ENCODE data around the gene LHFPL6. TPM values are rescaled to one million over a fixed set of nuclear protein-coding genes. Genes with fewer than 3 reads are reported as not detected.

LHFPL6 gene
- total RNA-seq, 2 experiments from 2014 or later, result 2.6 TPM; not detected in 1

DNA sequence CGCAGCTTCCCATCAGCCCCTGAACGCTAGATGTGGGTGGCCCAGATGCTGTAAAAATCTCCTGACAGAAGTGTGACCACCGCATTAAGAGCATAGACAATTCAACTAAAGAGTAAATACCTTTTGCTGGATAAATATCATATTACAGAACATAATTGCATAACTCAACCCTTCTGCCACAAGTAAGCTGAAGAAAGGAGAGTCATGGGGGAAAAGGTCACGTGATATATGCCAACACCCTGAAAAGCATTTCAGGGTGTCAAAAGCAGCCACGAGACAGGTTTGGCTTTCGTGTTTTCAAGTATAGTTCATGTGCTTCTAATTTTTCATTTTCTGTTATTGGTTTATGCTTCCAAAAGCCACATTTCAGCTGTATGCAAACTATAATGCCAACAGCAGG is 71.3 kb downstream of the LHFPL6 start:
- no peaks in the 10 kb centered on the region for H3K9me3 Mint-ChIP-seq (ENCODE audit: low read depth)
- H3K27me3 Mint-ChIP-seq, result peaks cover 25% of the 10 kb centered on the region
- no peak overlapping the region for H3K4me3 Mint-ChIP-seq
- H3K27ac Mint-ChIP-seq, result no peak overlapping the region
- H3K4me1 Mint-ChIP-seq, result no peaks in the 10 kb centered on the region
- no peak for DNase-seq
- H3K36me3 Mint-ChIP-seq, result no peaks in the 10 kb centered on the region
- no peak for ATAC-seq
- CTCF ChIA-PET, result no interaction called here

DNA sequence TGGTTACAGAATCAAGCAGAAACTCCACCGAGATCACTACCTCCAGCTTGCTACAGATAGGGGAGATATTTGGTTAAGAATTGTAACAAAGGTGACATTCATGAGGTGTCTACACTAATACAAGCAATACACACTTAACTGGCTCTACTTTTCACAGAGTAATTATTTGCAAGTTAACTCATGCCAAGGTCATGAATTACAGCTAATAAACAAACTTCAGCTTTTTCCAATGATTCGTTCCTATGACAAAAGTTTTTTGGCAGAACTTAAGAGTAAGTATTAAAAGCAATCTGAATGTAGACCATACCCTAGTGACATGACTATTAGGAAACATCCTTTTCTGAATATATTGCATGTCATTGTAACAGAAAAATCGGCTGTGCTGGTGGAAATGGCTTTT is 72.1 kb downstream of the LHFPL6 start:
- Mint-ChIP-seq H3K36me3 (no peaks in the 10 kb centered on the region), H3K27me3 (peaks cover 26% of the 10 kb centered on the region), H3K9me3 (ENCODE audit: low read depth) (no peaks in the 10 kb centered on the region), H3K4me1 (no peaks in the 10 kb centered on the region), H3K4me3 (no peak overlapping the region), H3K27ac (no peak overlapping the region)
- DNase-seq (no peak), ATAC-seq (no peak)
- CTCF ChIA-PET, result no interaction called here

DNA sequence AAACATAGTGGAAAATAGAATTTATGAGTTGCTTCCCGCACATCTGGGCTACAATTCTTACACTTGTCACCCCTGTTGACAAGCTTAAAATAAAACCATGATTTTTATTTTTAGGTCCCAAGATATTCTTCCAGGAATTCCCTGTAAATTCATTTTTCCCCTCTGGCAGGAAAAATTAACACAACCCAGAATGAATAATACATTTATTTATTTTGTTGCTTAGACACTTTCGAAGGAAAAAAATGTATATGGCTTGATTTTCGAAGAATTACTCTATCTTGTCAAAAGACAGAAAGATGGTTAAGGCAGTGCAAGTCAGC is 74.4 kb downstream of the LHFPL6 start:
- CTCF ChIA-PET, result no interaction called here
- H3K4me3 Mint-ChIP-seq, result no peak overlapping the region
- peaks cover 26% of the 10 kb centered on the region for H3K27me3 Mint-ChIP-seq

DNA sequence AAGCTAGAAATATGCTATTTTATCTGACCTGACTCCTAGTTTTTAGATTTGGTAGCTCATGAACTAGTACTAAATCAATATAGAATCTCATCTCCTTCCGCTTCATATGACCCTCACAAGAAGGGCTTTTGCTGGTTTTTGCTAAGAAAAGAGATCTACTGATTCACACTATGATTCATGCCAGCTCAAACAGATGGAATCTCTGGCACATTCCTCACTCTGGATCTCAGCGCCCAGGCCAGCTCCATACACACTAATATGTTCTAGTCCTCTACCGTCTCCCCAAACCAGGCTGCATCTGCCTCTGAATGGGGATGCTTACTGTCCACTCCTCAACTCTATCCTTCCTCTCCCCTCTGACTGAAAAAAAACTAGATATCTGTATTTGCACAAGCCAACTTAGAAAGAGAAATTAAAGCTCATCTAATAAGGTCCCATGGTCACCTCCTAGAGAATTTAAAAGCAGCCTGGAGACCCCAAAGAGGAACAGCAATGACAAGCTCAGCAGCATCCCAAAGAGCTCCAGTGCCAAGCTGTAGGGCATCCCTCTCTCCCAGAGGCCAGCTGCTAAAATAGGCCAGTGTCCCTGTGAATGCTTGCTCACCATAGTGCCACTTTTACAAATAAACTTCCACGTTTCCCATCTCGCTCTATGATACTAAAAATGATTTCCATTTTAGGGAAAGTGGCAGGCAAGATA is 74.9 kb downstream of the LHFPL6 start:
- CTCF ChIA-PET, result interaction anchor here (0.6 kb wide), 1 partner anchor 16 kb away, joined by 3 read pairs; no protein-coding TSS in a partner anchor
- no peaks in the 10 kb centered on the region for H3K4me1 Mint-ChIP-seq
- DNase-seq, result no peak
- no peak for ATAC-seq
- peaks cover 25% of the 10 kb centered on the region for H3K27me3 Mint-ChIP-seq
- H3K4me3 Mint-ChIP-seq, result no peak overlapping the region
- H3K27ac Mint-ChIP-seq, result no peak overlapping the region
- H3K36me3 Mint-ChIP-seq, result no peaks in the 10 kb centered on the region
- no peaks in the 10 kb centered on the region for H3K9me3 Mint-ChIP-seq (ENCODE audit: low read depth)

More for the DNA sequence above, 74.4 kb downstream of the LHFPL6 start:
- no peaks in the 10 kb centered on the region for H3K36me3 Mint-ChIP-seq
- no peak overlapping the region for H3K27ac Mint-ChIP-seq
- DNase-seq (no peak), ATAC-seq (no peak)
- no peaks in the 10 kb centered on the region for H3K9me3 Mint-ChIP-seq (ENCODE audit: low read depth)
- no peaks in the 10 kb centered on the region for H3K4me1 Mint-ChIP-seq

DNA sequence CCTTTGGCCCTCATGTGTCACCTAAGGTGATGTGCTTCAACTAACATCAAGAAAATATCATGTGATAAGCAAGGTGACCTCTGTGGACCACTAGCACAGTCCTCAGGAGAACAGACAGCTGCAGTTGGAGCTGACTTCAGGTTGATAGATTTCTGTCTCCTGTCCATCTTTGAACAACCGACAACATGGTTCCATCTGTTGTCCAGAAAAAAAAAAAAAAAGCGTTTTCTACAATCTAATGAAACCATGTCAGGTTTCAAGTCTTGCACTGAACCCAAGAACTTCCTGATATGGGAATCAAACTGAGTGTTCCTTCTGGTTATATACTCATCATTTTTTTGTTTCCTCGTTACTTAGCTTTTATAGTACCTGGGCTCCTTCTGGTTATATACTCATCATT is 75.7 kb downstream of the LHFPL6 start:
- Mint-ChIP-seq H3K27me3 (peaks cover 22% of the 10 kb centered on the region), H3K4me1 (no peaks in the 10 kb centered on the region), H3K4me3 (no peak overlapping the region), H3K9me3 (ENCODE audit: low read depth) (no peaks in the 10 kb centered on the region), H3K27ac (no peak overlapping the region), H3K36me3 (no peaks in the 10 kb centered on the region)
- DNase-seq (no peak), ATAC-seq (no peak)
- CTCF ChIA-PET, result interaction anchor here (0.6 kb wide), 1 partner anchor 16 kb away, joined by 3 read pairs; no protein-coding TSS in a partner anchor

DNA sequence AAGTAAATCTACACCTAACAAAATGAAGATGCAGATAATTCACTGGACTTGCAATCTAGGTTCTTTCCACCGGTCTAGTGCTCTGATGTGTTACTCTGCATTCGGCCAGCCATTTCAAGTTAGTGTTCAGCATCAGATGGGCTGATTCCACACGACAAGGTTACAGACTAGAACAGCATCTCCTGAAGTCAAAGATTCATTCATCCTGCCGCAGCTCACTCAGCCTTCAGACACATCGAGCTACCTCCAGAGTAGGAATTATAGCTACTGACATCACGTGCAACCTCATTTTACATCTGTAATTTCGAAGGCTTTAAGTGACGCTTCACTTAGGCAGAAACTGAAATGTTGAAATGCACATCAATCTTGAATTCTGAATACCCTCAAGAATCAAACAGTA is 76.5 kb downstream of the LHFPL6 start:
- H3K4me3 Mint-ChIP-seq, result no peak overlapping the region
- H3K27me3 Mint-ChIP-seq, result peaks cover 18% of the 10 kb centered on the region
- no peaks in the 10 kb centered on the region for H3K9me3 Mint-ChIP-seq (ENCODE audit: low read depth)
- H3K27ac Mint-ChIP-seq, result no peak overlapping the region
- CTCF ChIA-PET, result no interaction called here
- no peaks in the 10 kb centered on the region for H3K36me3 Mint-ChIP-seq
- H3K4me1 Mint-ChIP-seq, result no peaks in the 10 kb centered on the region
- no peak for ATAC-seq
- DNase-seq, result no peak

DNA sequence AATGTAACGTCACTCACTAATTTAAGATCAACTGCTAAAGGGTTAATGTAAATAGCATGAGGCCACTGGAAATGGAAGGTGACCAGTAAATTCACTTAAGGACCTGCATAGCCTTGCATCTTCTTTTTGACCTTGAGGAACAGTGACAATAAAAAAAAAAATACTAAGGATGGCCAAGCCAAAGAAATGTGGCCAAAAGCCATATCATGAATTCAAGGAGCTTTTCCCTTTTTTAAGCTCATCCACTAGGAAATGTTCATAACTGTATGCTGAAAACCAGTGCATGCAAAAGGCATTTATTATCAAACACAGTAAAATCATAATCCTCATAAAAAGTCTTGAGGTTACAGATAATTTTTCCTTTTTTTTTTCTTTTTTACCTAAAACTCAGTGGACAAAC is 77.5 kb downstream of the LHFPL6 start:
- CTCF ChIA-PET, result no interaction called here
- peaks cover 14% of the 10 kb centered on the region for H3K27me3 Mint-ChIP-seq
- H3K27ac Mint-ChIP-seq, result no peak overlapping the region
- no peak for DNase-seq
- ATAC-seq, result no peak
- no peaks in the 10 kb centered on the region for H3K9me3 Mint-ChIP-seq (ENCODE audit: low read depth)
- H3K4me3 Mint-ChIP-seq, result no peak overlapping the region
- no peaks in the 10 kb centered on the region for H3K4me1 Mint-ChIP-seq
- H3K36me3 Mint-ChIP-seq, result no peaks in the 10 kb centered on the region

DNA sequence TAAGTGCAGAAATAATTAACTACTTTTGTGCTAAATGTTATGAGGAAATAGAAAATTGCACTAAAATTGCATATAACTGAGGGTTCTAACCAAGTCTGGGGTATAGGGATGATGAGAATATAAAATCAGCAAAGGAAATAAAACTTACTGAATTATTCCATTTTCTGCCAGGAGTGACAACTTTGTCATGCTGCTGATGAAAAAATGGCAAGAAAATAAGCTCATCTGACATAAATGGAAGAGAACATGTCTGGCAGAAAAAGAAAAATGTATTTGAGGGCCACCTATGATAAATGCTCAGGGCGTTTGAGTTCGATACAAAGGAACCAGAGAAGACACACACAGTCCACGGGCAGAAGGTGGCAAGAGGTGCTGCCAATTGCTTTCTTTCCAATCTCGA is 78.2 kb downstream of the LHFPL6 start:
- no peaks in the 10 kb centered on the region for H3K36me3 Mint-ChIP-seq
- no peaks in the 10 kb centered on the region for H3K4me1 Mint-ChIP-seq
- no peaks in the 10 kb centered on the region for H3K9me3 Mint-ChIP-seq (ENCODE audit: low read depth)
- peaks cover 13% of the 10 kb centered on the region for H3K27me3 Mint-ChIP-seq
- CTCF ChIA-PET, result no interaction called here
- no peak overlapping the region for H3K4me3 Mint-ChIP-seq
- DNase-seq (no peak), ATAC-seq (no peak)
- no peak overlapping the region for H3K27ac Mint-ChIP-seq

DNA sequence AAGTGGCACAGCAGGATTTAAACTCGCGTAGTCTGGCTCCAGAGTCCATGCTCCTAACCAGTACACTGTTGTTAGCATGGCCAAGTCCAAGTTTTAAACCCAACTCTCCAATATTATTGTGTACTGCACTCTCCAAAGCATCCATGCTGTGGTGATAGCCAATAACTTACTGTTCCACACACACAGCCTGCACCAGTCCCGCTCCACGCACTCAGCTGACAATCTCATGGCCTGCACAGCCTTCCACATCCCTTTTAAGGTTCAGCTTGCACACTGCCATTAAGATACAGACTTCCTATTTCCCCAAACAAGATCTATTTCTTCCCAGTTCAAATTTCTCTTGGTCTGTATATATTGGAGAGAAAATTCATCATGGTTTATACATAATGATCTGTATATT is 80.7 kb downstream of the LHFPL6 start:
- Mint-ChIP-seq H3K27me3 (peaks cover 6% of the 10 kb centered on the region), H3K4me3 (no peak overlapping the region), H3K4me1 (no peaks in the 10 kb centered on the region), H3K36me3 (no peaks in the 10 kb centered on the region), H3K27ac (no peak overlapping the region), H3K9me3 (ENCODE audit: low read depth) (no peaks in the 10 kb centered on the region)
- DNase-seq, result no peak
- ATAC-seq, result no peak
- CTCF ChIA-PET, result interaction anchor here (1.4 kb wide), 1 partner anchor 89 kb away, joined by 3 read pairs; no protein-coding TSS in a partner anchor

DNA sequence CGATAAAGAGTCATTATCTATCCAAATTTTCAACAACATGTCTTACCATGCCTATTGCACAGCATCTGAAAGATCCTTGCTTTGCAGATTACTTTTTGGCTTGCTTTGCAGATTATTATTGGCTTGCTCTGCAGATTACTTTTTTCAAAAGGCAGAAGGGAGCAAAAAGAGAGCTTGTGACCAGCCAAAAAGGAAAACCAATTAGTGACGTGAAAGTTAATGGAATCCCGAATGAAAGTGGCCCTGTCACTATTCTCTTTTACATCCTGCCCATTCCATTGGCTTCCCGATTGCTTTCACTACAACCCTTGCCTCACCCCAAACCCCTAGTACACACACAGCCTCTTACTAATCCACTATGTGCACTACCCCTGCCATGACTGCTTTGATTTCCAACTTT is 81.3 kb downstream of the LHFPL6 start:
- ATAC-seq (no peak), DNase-seq (no peak)
- Mint-ChIP-seq H3K4me1 (no peaks in the 10 kb centered on the region), H3K36me3 (no peaks in the 10 kb centered on the region), H3K27me3 (peaks cover 6% of the 10 kb centered on the region), H3K4me3 (no peak overlapping the region), H3K27ac (no peak overlapping the region), H3K9me3 (ENCODE audit: low read depth) (no peaks in the 10 kb centered on the region)
- CTCF ChIA-PET, result no interaction called here

DNA sequence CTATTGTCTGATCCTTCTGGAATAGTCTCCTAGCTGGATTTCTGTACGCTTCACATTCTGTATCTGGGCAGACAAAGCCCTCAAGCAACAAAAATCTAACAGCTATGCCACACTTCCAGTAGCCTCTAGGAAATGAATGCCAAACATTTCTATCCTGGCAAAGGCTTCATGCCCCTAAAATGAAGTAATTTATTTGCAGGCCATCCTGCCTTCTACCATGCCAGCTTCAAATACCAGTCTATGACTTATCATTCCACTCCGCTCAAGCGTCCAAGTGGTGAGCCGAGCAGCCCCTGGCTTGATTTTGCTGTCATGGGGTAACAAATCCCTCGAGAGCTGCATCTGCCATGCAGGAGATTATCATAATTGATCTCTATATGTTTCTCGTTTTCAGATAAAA is 86.9 kb downstream of the LHFPL6 start:
- no peaks in the 10 kb centered on the region for H3K4me1 Mint-ChIP-seq
- no peak for ATAC-seq
- CTCF ChIA-PET, result no interaction called here

DNA sequence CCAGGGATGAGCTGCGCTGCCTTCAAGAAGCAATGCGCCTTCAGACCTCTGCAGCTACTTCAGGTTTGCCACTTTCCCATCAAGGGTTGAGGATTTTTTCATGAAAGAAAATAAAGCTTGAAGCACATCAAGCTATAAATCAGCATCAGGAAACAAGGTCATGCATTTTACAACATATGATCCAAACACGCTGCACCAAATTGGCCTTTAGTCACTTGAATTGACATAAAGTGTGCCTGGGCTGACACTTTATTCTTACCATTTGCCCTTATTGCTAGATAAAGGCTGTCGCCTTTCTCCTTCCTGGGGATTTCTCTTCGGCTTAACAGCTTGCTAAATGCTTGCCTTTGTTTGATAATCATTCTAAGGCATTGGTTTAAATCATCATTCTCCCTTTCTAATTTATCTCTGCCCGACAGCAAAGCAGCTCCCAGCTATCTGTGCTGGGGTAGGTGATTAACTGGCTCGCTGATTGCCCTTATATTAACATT is 87.7 kb downstream of the LHFPL6 start:
- Mint-ChIP-seq H3K4me3 (no peak overlapping the region), H3K9me3 (ENCODE audit: low read depth) (no peaks in the 10 kb centered on the region), H3K4me1 (no peaks in the 10 kb centered on the region), H3K36me3 (no peaks in the 10 kb centered on the region), H3K27ac (no peak overlapping the region), H3K27me3 (peaks cover 4% of the 10 kb centered on the region)
- ATAC-seq (no peak), DNase-seq (no peak)
- CTCF ChIA-PET, result no interaction called here

More for the DNA sequence above, 86.9 kb downstream of the LHFPL6 start:
- H3K9me3 Mint-ChIP-seq (ENCODE audit: low read depth), result no peaks in the 10 kb centered on the region
- no peaks in the 10 kb centered on the region for H3K36me3 Mint-ChIP-seq
- no peak overlapping the region for H3K4me3 Mint-ChIP-seq
- no peak for DNase-seq
- H3K27ac Mint-ChIP-seq, result no peak overlapping the region
- peaks cover 4% of the 10 kb centered on the region for H3K27me3 Mint-ChIP-seq

DNA sequence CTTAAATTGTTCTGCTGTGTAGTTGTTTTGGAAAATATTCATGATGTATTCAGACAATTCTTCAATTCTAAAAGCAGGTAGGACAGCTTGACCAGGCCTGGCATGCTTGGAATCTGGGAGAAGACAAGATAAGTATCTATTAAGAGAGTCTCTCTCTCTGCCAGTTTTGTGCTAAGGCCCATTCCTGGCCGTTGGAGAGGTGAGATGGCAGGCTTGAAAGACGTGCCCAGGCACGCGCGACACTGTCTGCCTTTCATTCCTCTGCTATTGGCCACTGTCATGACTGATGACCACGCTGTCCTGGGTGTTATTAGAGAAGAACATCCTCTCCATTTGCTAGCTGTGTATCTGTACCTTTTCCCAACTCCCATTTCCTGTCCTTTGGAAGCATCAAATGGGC is 90.3 kb downstream of the LHFPL6 start:
- H3K4me1 Mint-ChIP-seq, result no peaks in the 10 kb centered on the region
- CTCF ChIA-PET, result no interaction called here
- ATAC-seq, result no peak
- no peak overlapping the region for H3K4me3 Mint-ChIP-seq
- H3K27me3 Mint-ChIP-seq, result peaks cover 4% of the 10 kb centered on the region
- DNase-seq, result no peak
- H3K27ac Mint-ChIP-seq, result no peak overlapping the region
- no peaks in the 10 kb centered on the region for H3K9me3 Mint-ChIP-seq (ENCODE audit: low read depth)
- no peaks in the 10 kb centered on the region for H3K36me3 Mint-ChIP-seq

DNA sequence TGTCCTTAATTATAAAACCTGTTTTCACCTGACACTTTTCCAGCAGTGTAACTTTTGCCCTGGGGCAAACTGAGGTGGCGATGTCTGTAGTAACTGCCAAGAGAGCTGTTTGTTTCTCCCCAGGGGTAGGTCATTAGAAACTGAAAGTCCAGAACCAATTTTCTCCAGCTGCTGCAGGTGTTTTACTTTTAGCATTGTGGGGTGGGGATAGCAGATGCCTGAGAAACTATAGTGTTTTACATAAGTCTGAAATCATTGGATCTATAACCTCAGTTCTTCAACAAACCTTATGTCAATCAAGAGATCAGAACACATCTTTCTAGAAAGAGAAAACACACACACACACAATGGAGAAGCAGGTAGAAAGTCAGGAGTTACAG is 92.7 kb downstream of the LHFPL6 start:
- Mint-ChIP-seq H3K27me3 (peaks cover 4% of the 10 kb centered on the region), H3K9me3 (ENCODE audit: low read depth) (no peaks in the 10 kb centered on the region), H3K4me1 (no peaks in the 10 kb centered on the region), H3K27ac (no peak overlapping the region), H3K4me3 (no peak overlapping the region), H3K36me3 (no peaks in the 10 kb centered on the region)
- DNase-seq (no peak), ATAC-seq (no peak)
- CTCF ChIA-PET, result no interaction called here
